NCI-H345 (cell line): Measurements from ENCODE around the gene DTWD2.
"Not testable (repeated sequence)": the region's sequence is repeated elsewhere in the genome, so short reads cannot be mapped to it uniquely, and the experiment has no call there.

ENCODE experiments used
- DNase-seq: peaks from one replicate; lab custom pipeline; 2025; lab: John Stamatoyannopoulos, UW

Gene DTWD2

DNA sequence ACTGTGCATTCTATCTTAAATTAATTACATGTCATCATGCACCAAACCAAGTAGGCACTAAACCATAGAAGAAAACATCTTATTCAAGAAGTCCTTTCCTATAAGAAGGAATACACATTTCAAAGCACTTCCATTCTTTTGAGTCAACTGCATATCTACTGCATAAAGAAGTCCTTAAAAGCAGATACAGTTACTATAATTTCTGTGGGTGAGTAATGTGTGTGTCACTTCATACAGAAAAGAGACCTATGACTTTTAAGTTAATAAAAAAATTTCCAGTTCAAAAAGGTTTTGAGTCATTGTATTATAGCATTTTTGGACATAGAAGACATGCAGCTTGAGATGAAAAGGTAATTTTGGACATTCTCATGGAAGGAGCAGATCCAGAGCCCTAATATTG lies 125.0 kb downstream of the DTWD2 start:
- DNase-seq = no peak

DNA sequence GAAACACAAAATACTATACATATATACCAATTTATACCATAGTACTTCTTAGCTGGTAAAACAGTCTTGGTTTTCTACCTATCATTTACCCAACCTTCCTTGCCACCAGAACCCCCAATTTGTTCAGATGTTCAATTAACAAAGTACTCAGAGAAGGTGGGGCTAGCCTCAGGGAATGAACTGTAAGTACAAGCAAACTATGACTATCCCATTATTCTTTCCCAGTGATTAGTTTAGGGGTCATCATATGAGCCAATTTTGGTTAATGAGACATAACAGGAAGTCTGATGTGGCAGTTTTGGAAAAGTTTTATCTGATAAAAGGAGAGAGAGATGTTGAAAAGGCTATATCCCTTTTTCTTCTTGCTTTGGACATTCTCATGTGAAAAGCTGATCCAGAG lies 125.8 kb downstream of the DTWD2 start:
- no peak for DNase-seq

DNA sequence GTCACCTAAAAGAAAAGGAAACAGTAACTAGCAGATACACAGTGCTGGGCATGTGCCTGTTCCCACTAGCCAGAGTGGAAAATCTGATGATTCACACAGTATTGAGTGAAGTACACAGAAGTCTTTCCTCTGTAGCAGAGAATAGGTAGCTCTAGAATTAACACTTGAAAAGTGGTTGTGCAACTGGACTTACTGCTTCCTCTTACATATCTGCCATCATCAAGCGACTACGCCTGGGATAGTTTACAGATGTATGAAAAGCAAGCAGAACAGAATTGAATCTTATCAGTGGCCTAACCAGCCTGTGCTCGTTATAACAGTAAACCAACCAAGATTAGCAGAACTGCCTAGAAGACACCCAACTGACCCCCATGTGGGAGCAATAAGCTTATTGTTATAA lies 130.6 kb downstream of the DTWD2 start:
- DNase-seq = no peak

DNA sequence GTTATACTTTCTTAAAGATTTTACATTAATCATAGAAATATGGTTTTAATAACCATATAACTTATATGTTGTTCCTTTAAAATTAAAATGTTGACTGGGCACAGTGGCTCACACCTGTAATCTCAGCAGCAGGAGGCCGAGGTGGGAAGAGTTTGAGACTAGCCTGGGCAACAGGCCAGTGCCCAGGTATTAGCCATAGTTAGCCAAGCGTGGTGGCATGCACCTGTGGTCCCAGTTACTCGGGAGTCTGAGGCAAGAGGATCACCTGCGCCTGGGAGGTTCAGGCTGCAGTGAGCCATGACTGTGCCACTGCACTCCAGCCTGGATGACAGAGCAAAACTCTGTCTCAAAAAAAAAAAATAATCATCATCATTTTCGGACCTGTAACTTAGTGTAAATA lies 133.5 kb downstream of the DTWD2 start:
- no peak for DNase-seq

DNA sequence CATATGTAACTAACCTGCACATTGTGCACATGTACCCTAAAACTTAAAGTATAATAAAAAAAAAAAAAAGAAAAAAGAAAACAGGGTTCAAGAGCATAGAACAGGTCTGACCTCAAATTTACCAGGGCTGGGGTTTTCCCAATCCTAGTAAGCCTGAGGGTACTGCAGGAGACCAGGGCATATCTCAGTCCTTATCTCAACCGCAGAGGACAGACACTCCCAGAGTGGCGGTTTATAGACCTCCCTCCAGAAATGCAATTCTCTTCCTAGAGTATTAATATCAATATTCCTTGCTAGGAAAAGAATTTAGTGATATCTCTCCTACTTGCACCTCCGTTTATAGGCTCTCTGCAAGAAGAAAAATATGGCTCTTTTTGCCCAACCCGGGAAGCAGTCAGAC lies 136.6 kb downstream of the DTWD2 start:
- not testable (repeated sequence) for DNase-seq

DNA sequence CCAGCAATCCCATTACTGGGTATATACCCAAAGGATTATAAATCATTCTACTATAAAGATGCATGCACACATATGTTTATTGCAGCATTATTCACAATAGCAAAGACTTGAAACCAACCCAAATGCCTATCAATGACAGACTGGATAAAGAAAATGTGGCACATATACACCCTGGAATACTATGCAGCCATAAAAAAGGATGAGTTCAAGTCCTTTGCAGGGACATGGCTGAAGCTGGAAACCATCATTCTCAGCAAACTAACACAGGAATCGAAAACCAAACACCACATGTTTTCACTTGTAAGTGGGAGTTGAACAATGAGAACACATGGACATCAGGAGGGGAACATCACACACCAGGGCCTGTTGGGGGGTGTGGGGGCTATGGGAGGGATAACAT lies 138.8 kb downstream of the DTWD2 start:
- not testable (repeated sequence) for DNase-seq

DNA sequence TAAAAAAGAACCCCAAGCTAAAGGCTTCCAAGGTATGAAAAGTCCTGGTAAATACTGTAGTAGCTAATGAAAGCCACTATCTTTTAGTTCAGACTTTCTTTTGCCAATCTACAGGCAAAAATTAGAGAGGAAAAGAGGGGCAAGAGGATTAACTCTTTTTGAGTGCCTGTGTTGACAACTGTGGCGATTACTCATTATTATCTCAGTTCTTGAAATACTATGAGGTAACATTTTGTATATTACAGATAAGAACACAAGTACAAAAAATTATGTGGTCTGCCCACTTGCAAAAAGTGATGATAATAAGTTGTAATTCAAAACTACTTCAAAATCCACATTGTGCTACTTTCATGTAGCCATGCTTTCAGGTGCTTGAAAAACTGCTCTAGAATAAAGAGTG lies 144.0 kb downstream of the DTWD2 start:
- no peak for DNase-seq

DNA sequence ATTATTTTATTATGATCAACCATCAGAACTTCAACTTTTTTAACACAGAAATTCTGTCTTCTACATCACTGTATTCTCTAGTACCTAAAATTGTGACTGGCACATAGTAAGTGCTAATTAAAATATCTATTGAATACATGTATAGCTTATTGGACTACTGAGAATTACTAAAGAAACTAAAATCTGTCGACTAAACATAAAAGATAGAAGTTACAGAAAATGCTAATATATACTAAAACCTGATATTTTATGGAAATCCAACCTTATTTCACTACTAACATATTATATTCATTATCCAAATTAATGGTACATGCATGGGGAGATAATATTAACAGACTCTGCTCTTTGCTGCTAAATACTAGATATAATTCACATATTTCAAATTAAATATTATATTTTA lies 153.6 kb downstream of the DTWD2 start:
- no peak for DNase-seq

DNA sequence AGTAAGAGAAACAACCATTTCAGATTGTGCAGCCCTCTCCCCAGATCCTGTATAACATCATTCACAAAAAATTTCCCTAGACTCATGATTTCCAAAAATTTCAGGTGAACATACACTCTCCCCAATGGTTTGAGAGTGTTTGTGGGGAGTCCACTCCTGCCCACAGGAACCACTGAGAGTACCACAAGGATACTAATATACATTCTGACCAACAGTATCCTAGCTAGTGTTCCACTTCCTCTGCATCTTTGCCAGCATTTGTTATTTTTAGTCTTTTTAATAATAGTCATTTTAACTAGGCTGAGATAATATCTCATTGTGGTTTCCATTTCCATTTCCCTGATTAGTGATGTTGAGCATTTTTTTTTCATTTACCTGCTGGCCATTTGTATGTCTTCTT lies 155.4 kb downstream of the DTWD2 start:
- DNase-seq = no peak

DNA sequence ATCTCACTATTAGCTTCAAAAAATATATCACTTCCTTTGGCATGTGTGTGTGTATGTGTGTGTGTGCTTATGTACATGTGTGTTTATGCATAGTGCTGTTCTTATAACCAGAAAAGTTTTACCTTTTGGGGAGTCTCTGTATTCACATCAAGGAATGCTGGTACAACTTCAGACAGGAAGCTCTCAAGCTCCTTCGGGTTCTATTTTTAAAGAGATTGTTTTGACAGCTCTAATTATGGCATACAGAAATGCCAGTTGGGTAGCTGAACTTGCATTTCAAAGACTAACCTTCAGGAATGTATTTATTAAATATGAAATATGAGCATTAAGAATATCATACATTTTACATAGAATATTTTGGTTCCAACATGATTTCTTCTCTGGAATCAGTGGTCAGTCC lies 163.1 kb downstream of the DTWD2 start:
- DNase-seq = no peak

DNA sequence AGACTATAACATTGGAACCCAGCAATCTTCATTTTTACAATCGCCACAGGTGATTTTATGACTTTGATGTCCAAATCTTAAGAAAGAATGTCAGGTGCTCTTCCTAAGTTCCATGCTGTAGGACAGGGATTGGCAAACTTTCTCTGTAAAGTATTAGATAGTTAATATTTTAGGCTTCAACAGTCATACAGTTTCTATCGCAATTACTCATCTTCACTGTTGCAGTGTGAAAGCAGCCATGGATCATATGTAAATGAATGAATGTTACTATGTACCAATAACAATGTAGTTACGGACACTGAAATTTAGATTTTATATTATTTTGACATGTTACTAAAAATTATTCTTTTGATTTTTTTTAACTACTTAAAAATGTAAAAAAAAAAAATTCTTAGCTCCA lies 169.7 kb downstream of the DTWD2 start:
- no peak for DNase-seq

DNA sequence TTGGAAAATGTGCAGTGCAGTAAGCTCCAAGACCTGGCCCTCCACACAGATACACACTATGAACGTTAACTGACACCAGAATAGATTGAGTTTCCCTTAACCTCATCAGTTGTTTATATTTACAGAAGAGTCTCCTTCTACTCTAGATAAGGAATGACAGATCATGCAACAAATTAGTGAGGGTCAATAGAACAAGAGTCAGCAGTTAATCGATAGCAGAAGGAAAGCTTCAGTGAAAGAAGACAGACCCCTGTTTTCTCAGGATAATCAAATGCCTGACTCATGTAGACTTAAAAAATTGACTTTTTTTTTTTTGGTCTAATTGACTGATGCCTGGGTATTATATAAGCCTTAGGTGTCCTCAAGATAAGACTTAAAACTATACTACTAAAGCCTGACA lies 179.9 kb downstream of the DTWD2 start:
- DNase-seq = no peak

DNA sequence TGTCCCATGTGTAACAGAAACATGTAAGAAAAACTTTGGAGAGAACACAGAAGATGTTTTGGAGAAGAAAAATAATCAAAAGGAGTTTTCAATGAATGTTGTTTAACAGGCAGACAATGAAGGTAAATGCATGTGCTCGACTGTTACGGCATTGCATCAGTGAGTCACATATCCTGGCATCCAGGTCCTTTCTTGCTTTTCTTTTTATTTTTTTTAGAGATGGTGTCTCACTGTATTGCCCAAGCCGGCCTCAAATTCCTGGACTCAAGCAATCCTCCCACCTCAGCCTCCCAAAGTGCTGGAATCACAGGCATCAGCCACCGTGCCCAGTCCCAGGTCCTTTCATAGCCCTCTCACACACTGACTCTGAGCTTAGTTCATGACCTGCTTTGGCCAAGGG lies 181.8 kb downstream of the DTWD2 start:
- no peak for DNase-seq

DNA sequence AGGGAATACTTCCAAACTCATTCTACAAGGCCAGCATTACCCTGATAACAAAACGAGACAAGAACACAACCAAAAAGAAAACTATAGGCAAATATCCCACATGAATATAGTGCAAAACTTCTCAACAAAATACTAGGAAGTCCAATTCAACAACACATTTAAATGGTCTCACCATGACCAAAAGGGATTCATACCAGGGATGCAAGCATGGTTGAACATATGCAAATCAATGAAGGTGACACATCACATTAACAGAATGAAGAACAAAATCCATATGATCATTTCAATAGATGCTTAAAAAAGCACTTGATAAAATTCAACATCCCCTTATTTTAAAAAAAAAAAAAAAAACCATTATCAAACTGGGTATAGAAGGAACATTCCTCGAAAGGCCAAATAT lies 186.0 kb downstream of the DTWD2 start:
- no peak for DNase-seq

DNA sequence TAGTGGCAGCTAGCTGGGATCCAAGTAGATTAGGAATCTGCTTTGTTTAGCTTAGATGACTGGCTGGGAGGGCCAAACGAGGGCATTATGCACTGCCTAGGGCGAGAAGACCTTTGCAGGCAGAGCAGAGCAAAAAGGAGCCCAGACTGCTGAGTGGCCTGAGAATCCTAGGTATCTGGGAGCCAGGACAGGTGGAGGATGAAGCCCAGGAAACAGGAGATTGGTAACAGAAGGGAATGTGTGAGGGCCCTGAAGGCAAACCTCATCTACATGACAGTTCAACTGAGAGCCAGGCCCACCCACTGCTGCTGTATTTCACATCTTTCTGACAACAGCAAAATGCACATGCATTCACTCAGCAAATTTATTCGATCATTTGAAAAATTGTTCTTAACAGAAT lies 192.3 kb downstream of the DTWD2 start:
- no peak for DNase-seq

DNA sequence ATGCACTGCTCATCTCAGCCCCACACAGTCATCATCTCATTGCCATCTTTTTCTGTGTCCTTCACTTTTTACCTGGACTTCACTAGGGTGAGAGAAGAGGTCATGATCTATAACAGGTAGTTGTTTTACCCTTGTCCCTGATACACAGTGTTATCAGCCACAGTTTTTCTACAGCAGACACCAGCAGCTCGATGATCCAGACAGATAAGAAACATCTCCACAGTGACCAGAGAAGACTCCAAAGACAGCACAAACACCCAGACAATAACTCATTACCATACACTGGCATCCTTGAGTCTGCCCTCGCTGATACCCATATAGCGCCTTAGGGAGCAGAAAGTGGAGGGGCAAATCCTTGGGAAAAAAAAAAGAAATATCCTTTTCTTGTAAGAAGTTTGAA lies 194.1 kb downstream of the DTWD2 start:
- no peak for DNase-seq

DNA sequence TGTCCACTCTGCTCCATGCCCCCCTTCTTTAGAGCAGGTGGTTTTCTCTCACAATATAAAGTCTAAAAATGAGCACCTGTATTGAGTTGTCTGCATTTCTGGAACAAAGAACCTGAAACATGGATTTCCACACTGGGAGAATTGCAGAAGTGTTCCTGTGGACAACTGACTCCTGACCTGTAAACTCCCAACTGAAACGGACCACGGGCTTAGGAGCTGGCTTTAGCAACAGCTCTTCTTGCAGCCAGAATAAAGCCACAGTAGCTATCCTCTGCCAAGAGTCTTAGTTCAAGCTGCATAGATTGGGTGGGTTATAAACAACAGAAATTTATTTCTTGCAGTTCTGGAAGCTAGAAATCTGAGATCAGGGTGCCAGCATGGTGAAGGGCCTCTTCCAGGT lies 194.7 kb downstream of the DTWD2 start:
- no peak for DNase-seq

DNA sequence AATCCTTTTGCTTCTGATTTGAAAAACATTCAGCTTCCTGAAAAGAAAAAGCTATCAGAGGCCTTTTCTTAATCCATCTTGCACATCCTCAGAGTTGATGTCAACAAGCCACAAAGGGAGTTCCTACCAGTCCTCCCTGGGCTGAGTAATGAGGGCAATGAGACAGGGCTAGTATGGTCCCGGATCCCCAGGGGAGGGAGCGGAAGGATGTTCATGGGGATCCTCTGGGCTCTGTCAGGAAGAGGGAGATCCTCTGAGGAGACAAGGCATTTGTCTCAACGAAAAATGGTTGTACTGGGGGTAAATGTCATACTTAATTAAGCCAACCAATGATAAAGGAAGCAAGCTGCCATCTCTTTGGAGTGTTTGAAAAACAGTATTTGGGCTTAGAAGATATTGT lies 195.3 kb downstream of the DTWD2 start:
- DNase-seq = no peak

DNA sequence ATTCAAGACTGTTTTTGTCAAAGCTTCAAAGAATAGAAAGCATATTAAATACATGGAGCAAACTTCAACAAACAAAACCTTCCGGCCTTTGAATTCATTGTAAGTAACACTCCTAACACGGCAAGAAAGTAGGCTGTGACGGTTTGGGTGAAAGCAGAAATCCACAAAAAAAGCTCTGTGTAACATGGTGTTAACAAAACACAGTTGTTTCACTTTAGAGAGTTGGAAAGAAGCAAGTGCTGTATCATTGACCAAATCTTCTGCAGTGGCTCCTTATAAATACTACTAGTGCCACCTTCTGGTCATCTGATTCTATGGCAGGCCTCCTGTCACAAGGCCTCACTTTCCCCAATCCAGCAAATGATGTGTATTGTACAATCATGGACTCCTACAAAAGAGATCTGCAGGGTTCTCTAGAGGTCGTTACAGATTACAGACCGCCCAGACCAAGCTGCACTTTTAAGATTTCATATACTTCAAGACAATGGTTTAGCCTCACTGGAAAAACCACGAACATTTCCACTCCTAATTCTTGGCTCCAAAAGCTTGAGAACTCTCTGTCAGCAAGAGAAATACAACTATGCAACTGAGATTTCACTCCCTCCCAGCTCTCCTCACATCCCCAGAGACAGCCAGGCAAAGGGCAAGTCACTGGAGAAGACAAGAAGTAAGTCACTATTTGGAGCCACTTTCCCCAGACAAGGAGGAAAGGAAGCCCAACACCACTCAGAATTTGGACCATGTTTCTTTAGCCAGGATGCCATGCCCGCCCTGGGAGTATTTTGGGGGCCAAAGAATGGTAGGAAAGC lies 196.2 kb downstream of the DTWD2 start:
- DNase-seq = peak; percentile 29

DNA sequence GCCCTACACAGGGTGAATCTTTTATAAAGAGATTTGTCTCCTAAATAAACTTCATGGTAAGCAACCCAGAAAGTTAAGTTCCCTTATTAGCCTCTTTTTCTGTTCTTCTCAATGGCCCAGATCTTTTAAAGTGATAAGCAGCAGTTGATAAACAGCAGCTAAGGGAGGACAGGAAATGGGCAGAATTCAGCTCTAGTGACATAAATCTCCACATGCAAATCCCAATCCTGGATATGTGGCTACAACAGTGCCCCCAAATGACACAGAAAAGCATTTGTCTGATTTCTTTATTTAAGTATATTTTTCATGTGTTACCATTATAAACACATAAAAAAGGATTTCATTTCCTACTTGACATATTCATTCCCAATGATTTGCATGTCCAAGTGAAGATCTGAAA lies 199.0 kb downstream of the DTWD2 start:
- no peak for DNase-seq

DNA sequence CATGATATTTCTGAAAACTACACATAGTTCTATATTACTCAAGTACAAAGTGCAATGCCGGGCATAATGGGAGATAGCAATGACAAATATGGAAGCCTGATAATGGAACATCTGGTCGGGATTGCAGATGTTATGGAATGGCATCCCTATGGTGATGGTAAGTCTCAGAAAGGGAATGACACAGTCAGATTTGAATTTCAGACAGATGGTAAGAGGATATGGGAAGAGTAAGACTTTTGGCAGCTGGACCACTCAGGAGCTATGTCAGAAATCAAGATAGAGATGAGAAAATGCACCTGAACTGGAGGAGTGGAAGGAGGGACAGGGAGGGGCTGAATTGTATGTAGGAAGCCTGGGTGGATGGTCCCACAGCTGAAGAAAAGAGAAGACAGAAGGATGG lies 200.0 kb downstream of the DTWD2 start:
- no peak for DNase-seq
